NOMO-1 treated with DMSO at 0.1 percent for 48 hours (cell line): ENCODE data around the gene DTX1.
"Not testable (repeated sequence)": the region's sequence is repeated elsewhere in the genome, so short reads cannot be mapped to it uniquely, and the experiment has no call there.

ENCODE experiments used
- DNase-seq: peaks from one replicate; lab custom pipeline; 2025; ENCODE audit not compliant: unreplicated experiment; lab: John Stamatoyannopoulos, UW

Gene DTX1

GRCh38 chr12:113135178-113136127, 78.9 kb downstream of the DTX1 start, which contains the start of gene RASAL1:
TSS of gene RASAL1 (minus strand) at chr12:113135761. CDS start at chr12:113135462, 299 bp downstream.
- DNase-seq, result no peak

- no peak for DNase-seq
Observed at GRCh38 chr12:113136128-113136989, 79.8 kb downstream of the DTX1 start.

GRCh38 chr12:113136990-113137511, 80.5 kb downstream of the DTX1 start:
- no peak for DNase-seq

- no peak for DNase-seq
Observed at GRCh38 chr12:113137861-113138783, 81.6 kb downstream of the DTX1 start.

- DNase-seq, result no peak
Observed at GRCh38 chr12:113138826-113139225, 82.3 kb downstream of the DTX1 start.

- no peak for DNase-seq
Observed at GRCh38 chr12:113140706-113141105, 84.2 kb downstream of the DTX1 start.

GRCh38 chr12:113141716-113142115, 85.2 kb downstream of the DTX1 start:
- not testable (repeated sequence) for DNase-seq

- peak; percentile 60 for DNase-seq
Observed at GRCh38 chr12:113142173-113142885, 85.8 kb downstream of the DTX1 start.

- DNase-seq, result no peak
Observed at GRCh38 chr12:113142886-113143332, 86.4 kb downstream of the DTX1 start.

GRCh38 chr12:113143959-113144358, 87.4 kb downstream of the DTX1 start:
- no peak for DNase-seq

- DNase-seq, result no peak
Observed at GRCh38 chr12:113144806-113145205, 88.3 kb downstream of the DTX1 start.

- no peak for DNase-seq
Observed at GRCh38 chr12:113145720-113146551, 89.4 kb downstream of the DTX1 start.

- no peak for DNase-seq
Observed at GRCh38 chr12:113146999-113147398, 90.5 kb downstream of the DTX1 start.
